WI38 (cell line): ENCODE data around the gene ABCA2.

Experiments used
- H3K4me3 ChIP-seq: 2 replicates; pipeline ENCODE4 v1.5.1; 2011; ENCODE audit warnings: low read depth, mild to moderate bottlenecking, control low read depth, low read length
- TF ChIP-seq, protein P1 (sequence below): IDR thresholded peaks from 2 replicates; pipeline ENCODE4 v1.5.1; 2012; ENCODE audit warnings: low read depth, mild to moderate bottlenecking, control low read depth, low read length

ABCA2 gene

DNA sequence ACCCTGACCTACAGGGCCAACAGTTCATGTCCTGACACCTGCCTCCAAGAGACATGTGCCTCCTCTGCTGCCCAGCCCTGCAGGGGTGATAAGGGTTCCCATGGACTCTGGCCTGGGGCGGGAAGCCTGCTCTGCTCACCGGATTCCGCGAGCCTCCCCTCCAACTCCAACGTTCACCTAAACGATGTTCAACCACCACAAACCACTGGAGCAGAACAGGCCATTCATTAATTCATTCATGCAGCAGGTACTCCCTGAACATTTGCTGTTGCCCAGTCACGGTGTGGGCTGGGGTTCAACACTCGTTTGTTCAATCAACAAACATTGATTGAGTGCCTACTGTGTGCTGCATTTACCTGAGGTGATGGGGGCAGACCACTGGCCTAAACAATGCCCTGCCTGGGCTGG is 46.0 kb upstream of the ABCA2 start:
- TF ChIP-seq, protein P1, sequence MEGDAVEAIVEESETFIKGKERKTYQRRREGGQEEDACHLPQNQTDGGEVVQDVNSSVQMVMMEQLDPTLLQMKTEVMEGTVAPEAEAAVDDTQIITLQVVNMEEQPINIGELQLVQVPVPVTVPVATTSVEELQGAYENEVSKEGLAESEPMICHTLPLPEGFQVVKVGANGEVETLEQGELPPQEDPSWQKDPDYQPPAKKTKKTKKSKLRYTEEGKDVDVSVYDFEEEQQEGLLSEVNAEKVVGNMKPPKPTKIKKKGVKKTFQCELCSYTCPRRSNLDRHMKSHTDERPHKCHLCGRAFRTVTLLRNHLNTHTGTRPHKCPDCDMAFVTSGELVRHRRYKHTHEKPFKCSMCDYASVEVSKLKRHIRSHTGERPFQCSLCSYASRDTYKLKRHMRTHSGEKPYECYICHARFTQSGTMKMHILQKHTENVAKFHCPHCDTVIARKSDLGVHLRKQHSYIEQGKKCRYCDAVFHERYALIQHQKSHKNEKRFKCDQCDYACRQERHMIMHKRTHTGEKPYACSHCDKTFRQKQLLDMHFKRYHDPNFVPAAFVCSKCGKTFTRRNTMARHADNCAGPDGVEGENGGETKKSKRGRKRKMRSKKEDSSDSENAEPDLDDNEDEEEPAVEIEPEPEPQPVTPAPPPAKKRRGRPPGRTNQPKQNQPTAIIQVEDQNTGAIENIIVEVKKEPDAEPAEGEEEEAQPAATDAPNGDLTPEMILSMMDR, result no peak
- H3K4me3 ChIP-seq, result no peak overlapping the region

DNA sequence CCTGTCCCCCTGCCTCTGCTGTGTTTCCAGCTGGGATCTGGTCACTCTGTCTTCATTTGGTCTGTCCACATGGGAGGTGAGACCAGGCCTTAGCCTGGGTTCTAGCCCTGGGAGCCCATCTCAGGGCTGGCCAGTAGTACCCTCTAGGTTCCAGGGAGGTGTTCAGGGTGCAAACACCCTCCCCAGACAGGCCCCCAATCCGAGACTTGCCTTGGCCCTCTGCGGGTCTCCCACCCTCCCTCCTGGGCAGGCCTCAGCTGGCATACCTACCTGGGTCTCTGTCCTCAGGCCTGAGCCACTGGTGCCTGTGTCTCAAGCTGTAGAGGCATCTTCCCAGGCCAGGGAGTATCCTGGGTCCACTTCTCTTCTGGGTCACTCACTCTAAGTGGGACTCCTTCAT is 43.2 kb upstream of the ABCA2 start:
- TF ChIP-seq, protein P1, result no peak
- H3K4me3 ChIP-seq, result no peak overlapping the region

GRCh38 chr9:137070906-137071275 is 42.9 kb upstream of the ABCA2 start:
- peak overlapping the region; percentile 48 for H3K4me3 ChIP-seq
- TF ChIP-seq, protein P1, result no peak

- H3K4me3 ChIP-seq, result peak within 1 kb of the TSS; percentile 48
- TF ChIP-seq, protein P1, result no peak
Observed at GRCh38 chr9:137070201-137070905, 42.3 kb upstream of the ABCA2 start, which contains the start of gene SAPCD2. Gene SAPCD2, minus strand, starts transcription at chr9:137070557. Its CDS starts 97 bp downstream, at chr9:137070460.

- TF ChIP-seq, protein P1, result no peak
- H3K4me3 ChIP-seq, result peak overlapping the region; percentile 43
Observed at GRCh38 chr9:137069508-137070091, 41.6 kb upstream of the ABCA2 start.

GRCh38 chr9:137068539-137069507 is 40.8 kb upstream of the ABCA2 start:
- TF ChIP-seq, protein P1, result no peak
- H3K4me3 ChIP-seq, result peak overlapping the region; percentile 43
